GM18508 (cell line): ENCODE results near the gene ODAD3.
"Not testable (repeated sequence)": the region's sequence is repeated elsewhere in the genome, so short reads cannot be mapped to it uniquely, and the experiment has no call there.

Experiments
- ATAC-seq: cut with Tn5 transposase; IDR thresholded peaks from one replicate; pipeline ENCODE4 v1.9.1; 2021; ENCODE audit warnings: moderate number of reproducible peaks; ENCODE audit not compliant: insufficient read depth, unreplicated experiment

Gene ODAD3

GRCh38 chr19:11461453-11461852, 26.5 kb upstream of the ODAD3 start:
- ATAC-seq, result no peak

GRCh38 chr19:11460207-11460606, 25.3 kb upstream of the ODAD3 start:
- ATAC-seq, result no peak

- not testable (repeated sequence) for ATAC-seq
Measured at GRCh38 chr19:11458912-11459311, 24.0 kb upstream of the ODAD3 start.

GRCh38 chr19:11458236-11458900, 23.4 kb upstream of the ODAD3 start:
- no peak for ATAC-seq

- ATAC-seq, result no peak
Measured at GRCh38 chr19:11457831-11458230, 22.9 kb upstream of the ODAD3 start.

GRCh38 chr19:11457115-11457514, 22.2 kb upstream of the ODAD3 start:
- no peak for ATAC-seq

GRCh38 chr19:11456659-11457058, 21.7 kb upstream of the ODAD3 start:
- ATAC-seq, result no peak

GRCh38 chr19:11455233-11455554, 20.3 kb upstream of the ODAD3 start:
- ATAC-seq, result not testable (repeated sequence)

GRCh38 chr19:11453468-11454341, 18.8 kb upstream of the ODAD3 start:
- no peak for ATAC-seq

- ATAC-seq, result no peak
Measured at GRCh38 chr19:11452620-11453310, 17.8 kb upstream of the ODAD3 start.

GRCh38 chr19:11451871-11452619, 17.1 kb upstream of the ODAD3 start:
- no peak for ATAC-seq

GRCh38 chr19:11451327-11451870, 16.5 kb upstream of the ODAD3 start:
- no peak for ATAC-seq

GRCh38 chr19:11450570-11451326, 15.8 kb upstream of the ODAD3 start:
- ATAC-seq, result no peak

- ATAC-seq, result no peak
Measured at GRCh38 chr19:11448923-11449554, 14.1 kb upstream of the ODAD3 start.

GRCh38 chr19:11448410-11448809, 13.5 kb upstream of the ODAD3 start:
- ATAC-seq, result no peak

- no peak for ATAC-seq
Measured at GRCh38 chr19:11447347-11448262, 12.7 kb upstream of the ODAD3 start.

- ATAC-seq, result no peak
Measured at GRCh38 chr19:11446652-11447301, 11.9 kb upstream of the ODAD3 start.

GRCh38 chr19:11446271-11446651, 11.3 kb upstream of the ODAD3 start:
- no peak for ATAC-seq
